HG03439 (cell line): ENCODE data around the gene UCP2.

Experiments
- ATAC-seq: cut with Tn5 transposase; IDR thresholded peaks from one replicate; pipeline ENCODE4 v1.9.1; 2021; ENCODE audit warnings: mild to moderate bottlenecking, moderate library complexity; ENCODE audit not compliant: unreplicated experiment

Gene UCP2

DNA sequence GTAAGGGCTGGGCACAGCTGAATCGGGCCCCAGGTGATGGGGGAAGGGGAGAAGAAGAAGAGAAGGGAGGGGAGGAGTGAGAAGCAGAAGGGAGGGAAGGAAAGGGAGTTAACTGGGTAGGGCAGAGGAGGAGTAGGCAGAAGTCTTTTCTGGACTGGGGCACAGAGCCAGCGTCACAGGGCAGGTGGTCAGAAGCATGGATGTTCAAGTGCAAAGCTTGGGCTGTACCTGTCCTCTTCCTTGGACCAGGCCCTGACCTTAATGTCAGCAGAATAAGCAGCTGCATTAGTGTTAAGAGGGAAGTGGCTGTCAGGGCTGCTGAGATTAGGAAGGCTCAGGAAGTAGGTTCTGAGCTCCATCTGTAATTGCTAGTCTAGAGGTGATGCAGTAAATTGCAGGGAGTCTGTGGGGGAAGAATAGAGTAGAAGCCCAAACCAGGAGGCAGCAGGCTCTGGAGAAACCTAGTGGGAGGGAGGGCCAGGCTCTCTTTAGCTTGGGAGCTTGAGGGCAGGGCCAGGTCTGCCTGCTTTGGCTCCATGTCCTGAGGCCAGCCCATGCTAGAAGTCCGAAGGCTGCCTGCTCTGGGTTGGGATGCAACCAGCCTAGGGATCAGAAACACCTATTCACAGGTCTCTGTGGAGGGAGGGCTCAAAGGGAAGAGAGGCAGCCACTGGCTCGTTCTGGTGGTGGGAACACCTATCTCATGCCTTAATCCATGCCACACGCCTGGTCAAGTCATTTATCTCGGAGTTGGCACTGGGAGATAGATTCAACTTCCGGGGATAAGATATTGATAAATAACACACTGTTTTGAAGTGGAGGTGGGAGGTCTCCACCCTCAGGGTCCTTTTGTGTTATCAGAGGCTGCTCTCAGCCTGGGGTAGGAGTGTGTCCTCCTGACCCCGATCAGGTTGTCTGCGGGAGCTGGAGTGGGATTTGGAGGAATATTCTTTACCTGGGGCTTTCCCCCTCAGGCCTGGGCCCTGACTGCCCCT, 28.0 kb upstream of the UCP2 start:
- ATAC-seq: no peak

GRCh38 chr11:74009675-74010305, 27.1 kb upstream of the UCP2 start:
- no peak for ATAC-seq

DNA sequence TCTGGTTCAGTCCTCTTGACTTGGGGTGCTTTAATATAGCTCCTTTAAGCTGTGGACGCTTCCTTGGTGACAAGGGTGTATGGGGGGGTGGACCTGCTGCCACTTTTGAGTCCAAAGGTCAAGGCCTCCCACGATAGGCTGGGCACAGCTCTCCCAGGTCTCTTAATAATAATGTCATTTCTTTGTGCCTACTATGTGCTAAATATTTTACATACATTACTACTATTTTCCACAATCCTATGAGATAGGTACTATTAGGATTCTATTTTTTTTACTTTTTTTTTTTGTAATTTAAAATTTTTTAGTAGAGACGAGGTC, 26.5 kb upstream of the UCP2 start:
- no peak for ATAC-seq

DNA sequence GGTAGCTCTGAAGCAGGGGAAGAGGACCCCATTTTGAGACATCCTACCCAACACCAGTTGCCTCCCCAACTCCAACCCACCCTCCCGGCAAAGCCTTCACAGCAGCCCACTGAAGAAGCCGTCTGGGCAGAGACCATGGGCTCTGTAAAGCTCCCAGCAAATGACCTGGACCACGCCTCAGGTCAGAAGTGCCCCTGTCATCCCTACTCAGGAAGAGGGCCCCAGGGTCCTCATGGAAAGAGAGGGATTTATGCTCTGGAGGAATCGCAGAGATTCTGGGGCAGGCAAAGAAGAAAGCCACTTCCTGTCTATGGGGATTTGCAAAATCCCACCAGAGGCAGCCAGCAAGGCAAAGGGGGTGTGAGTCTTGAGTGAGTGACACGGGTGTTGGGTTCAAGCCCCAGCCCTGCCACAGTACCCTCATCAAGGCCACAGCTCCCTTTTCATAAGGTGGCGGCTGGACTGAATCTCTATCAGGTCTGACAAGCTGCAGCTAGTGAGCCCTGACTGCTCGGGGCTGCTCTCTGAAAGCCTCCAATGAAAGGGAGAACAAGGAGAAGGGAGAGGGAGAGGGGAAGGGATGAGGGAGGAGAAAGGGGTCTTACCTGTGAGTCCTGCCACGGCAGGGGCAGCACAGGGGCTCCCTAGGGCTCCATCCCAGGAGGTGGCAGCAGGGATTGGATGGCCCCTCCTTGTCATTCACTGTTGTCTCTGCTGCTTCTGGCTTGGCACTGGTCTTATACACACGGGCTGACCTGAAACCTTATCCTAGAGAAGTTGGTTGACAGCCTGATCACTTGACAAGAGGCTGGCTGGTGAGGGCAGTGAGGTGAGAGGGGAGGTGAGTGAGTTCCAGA, 26.0 kb upstream of the UCP2 start, which contains the start of gene UCP3:
TSS of gene UCP3 (minus strand) at position 713 of the 857 bp plus-strand sequence. CDS start 2,043 bp downstream, outside the sequence.
- ATAC-seq: no peak

DNA sequence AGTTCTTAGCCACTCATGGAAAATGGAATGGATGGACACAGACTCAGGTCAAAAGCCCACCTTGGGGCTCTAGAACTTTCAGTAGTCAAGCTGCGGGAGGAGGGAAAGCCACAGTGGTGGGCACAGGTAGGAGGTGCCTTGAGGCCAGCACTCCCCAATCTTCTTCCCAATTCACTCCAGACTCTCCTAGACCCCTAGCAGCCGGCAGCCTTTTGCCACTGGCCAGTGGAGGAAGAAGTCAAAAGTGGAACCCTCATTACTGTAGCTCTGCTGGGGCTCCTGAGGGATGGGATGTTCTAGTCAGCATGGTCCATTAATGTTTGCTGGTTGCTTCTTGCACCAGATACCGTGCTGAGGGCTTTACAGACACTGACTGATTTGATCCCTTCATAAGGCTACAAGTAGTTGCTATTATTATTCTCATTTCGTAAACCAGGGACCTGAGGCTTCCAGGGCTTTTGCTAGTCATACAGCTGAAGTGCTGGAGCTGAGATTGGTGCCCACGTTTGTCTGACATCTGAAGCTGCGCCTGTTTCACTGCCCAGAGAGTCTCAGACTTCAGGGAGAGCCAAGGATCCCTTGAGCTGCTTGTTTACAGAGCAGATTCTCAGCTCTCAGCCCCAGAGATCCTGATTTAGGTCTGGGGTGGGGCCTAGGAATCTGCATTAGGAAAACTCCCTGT, 25.2 kb upstream of the UCP2 start:
- no peak for ATAC-seq

- ATAC-seq: no peak
Observed at GRCh38 chr11:74006743-74007304, 24.2 kb upstream of the UCP2 start.

DNA sequence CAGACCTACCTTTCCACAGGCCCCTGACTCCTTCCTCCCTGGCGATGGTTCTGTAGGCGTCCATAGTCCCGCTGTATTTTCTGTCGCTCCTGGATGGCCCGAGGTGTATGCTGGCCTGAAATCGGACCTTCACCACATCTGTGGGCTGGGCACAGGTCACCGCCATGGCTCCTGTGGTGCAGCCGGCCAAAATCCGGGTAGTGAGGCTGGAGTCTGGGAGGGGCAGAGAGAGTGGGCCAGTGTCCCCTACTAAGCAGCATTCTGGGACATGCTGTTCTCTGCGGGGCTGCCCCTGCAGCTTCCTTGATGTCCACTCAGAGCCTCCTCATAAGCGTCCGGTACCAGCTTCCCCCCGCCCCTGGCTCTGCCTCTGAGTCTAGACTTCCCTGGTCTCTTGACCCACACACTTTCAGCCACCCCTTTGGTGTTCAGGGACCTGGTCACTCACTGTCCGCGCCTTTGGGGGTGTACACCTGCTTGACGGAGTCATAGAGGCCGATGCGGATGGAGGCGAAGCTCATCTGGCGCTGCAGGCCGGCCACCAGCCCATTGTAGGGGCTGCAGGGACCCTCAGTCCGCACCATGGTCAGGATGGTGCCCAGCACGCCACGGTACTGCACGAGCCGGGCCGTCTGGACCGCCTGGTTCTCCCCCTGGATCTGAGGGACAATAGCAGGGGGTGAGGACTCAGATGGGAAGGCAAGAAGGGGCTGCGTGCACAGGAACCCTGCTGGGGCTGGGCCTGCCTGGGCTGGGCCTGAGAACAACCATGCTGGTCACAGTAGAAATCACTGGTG, 23.3 kb upstream of the UCP2 start:
- ATAC-seq: no peak

GRCh38 chr11:74004759-74005615, 22.3 kb upstream of the UCP2 start:
- no peak for ATAC-seq

GRCh38 chr11:74004046-74004695, 21.5 kb upstream of the UCP2 start:
- no peak for ATAC-seq

GRCh38 chr11:74002832-74003231, 20.2 kb upstream of the UCP2 start:
- ATAC-seq: no peak

DNA sequence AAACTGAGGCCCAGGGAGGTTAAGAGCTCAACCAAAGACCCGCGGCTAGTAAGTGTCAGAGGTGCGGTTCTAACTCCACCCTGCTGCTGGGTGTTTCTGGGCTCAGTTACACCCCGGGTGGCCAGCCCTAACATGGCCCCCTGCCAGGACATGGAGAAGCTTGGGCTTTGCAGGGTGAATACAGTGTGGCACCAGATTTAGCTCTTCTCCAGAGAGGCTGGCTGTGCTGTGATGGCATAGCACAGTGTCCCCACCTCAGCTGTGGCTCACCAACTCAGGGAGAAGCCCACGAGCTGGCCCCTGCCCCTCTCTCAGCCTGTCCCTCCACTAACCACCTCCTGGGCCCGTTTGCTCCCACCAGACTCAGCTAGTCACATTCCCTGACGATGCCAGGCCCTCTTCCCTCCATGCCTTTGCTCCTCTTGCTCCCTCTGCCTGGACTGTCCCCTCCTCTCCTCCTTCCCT, 19.2 kb upstream of the UCP2 start:
- ATAC-seq: no peak

GRCh38 chr11:74000307-74001133, 17.9 kb upstream of the UCP2 start:
- no peak for ATAC-seq

- ATAC-seq: no peak
Observed at GRCh38 chr11:73999581-74000306, 17.1 kb upstream of the UCP2 start.

DNA sequence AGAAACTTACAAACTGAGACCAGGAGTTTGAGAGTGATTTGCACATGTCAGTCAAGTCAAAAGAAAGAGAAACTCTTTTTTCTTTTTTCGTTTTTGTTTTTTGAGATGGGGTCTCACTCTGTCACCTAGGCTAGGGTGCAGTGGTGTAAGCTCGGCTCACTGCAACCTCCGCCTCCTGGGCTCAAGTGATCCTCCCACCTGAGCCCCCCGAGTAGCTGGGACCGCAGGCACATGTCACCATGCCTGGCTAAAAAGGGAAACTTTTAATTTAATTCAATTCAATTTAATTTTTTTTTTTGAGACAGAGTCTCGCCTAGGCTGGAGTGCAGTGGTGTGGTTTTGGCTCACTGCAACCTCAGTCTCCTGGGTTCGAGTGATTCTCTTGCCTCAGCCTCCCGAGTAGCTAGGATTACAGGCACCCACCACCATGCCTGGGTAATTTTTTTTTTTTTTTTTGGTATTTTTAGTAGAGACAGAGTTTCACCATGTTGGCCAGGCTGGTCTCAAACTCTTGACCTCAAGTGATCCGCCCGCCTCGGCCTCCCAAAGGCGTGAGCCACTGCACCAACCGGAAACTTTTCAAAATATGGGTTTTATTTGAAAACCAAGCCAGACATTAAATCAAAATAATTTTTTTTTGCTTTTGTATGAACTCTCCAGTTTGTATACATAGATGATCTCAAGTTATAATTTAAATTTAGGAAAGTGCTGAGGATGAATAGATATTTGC, 16.4 kb upstream of the UCP2 start:
- no peak for ATAC-seq

DNA sequence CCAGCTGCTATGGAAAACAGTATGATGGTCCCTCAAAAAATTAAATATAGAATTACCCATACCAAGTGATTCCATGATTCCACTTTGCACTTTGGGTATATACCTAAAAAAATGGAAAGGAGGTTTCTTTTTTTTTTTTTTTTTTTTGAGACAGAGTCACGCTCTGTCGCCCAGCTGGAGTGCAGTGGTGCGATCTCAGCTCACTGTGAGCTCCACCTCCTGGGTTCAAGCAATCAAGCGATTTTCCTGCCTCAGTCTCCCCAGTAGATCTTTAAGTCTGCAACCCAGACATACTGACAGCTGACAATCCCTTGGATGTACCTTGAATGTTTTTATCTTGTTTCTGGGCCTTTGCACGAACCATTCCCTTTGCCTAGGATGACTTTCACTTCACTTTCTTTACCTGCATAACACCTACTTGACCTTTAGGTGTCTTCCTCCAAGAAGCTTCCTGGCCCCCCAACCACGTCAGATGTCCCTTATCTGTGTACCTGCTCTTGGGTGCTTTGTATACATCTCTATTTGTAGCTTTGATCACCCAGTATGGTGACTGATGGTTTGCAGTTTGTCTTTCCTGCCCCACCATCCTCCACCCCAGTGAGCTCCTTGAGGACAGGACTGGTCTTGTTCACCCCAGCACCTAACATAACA, 14.6 kb upstream of the UCP2 start:
- ATAC-seq: no peak
